Measurements from ENCODE around the gene PLCD3.
A peak's percentile ranks its signal among the peaks of the same experiment; 100 is the strongest.

PLCD3 gene

DNA sequence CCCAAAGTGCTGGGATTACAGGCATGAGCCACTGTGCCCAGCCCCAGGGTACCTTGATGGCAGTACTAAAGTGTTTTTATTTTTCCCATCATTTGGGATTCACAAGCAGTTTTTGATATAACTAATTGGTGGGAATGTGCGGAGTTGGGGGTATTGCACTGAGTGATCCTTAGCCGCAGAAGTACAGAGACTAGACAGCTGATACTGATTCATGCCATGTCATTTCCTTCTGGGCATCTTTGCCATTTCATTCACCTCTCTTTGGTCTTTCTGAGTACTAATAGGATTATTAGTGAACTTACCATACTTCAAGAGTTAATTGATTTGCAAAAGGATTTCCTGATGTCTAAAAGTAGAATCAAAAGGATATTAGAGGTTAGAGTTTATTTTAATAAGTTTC, 61.5 kb downstream of the PLCD3 start:
- Mint-ChIP-seq H3K4me3 (no peak overlapping the region), H3K27me3 (no peaks in the 10 kb centered on the region), H3K4me1 (peaks cover 19% of the 10 kb centered on the region), H3K36me3 (ENCODE audit: insufficient read depth) (peaks cover 18% of the 10 kb centered on the region), H3K9me3 (no peaks in the 10 kb centered on the region), H3K27ac (ENCODE audit: low read depth) (no peak overlapping the region)
- ATAC-seq (replicated peaks; ENCODE audit: extremely low read depth, poor library complexity, severe bottlenecking) (no peak), DNase-seq (ENCODE audit: low spot score in 2 of 2) (no peak)

DNA sequence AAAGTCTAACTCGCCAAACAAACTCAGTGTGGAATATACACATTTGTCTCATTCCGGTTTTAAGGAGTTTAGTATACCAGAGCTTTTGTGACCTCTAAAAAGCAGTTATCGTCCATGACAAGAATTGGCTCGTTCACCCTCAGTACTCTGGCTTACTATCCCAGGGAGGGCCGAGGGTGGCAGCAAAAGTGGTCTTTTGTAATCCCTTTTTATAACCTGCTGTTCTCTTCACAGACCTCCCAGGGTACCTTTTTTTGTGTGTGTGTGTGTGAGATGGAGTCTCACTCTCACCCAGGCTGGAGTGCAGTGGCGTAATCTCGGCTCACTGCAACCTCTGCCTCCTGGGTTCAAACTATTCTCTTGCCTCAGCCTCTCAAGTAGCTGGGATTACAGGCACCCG, 62.3 kb downstream of the PLCD3 start:
- ATAC-seq (replicated peaks; ENCODE audit: extremely low read depth, poor library complexity, severe bottlenecking) (no peak), DNase-seq (ENCODE audit: low spot score in 2 of 2) (no peak)
- no peak overlapping the region for H3K4me3 Mint-ChIP-seq
- peaks cover 18% of the 10 kb centered on the region for H3K36me3 Mint-ChIP-seq (ENCODE audit: insufficient read depth)
- no peak overlapping the region for H3K27ac Mint-ChIP-seq (ENCODE audit: low read depth)
- H3K9me3 Mint-ChIP-seq, result no peaks in the 10 kb centered on the region
- H3K4me1 Mint-ChIP-seq, result peaks cover 19% of the 10 kb centered on the region
- no peaks in the 10 kb centered on the region for H3K27me3 Mint-ChIP-seq

DNA sequence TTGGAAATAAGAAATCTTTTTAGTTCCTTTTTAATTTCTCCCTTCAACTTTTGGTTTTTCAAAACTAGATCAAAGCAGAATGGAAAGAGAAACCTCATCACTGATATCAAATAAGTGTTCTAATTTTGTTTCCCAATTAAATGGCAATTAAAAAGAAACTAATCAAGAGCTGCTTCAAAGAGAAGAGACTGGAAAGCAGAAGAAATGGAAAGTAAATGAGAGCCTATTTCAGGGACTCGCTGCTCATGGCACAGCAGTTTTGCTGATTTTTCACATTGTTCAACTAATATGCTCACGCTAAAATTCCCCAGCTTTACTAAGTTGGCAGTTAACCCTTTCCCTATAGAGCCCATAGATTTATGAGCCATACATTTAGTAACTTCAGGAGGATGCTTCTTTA, 64.7 kb downstream of the PLCD3 start:
- Mint-ChIP-seq H3K9me3 (no peaks in the 10 kb centered on the region), H3K27me3 (no peaks in the 10 kb centered on the region), H3K4me3 (no peak overlapping the region), H3K27ac (ENCODE audit: low read depth) (peak overlapping the region; percentile 19), H3K4me1 (peaks cover 26% of the 10 kb centered on the region), H3K36me3 (ENCODE audit: insufficient read depth) (peaks cover 12% of the 10 kb centered on the region)
- ATAC-seq (replicated peaks; ENCODE audit: extremely low read depth, poor library complexity, severe bottlenecking) (no peak), DNase-seq (ENCODE audit: low spot score in 2 of 2) (no peak)

- no peak for DNase-seq (ENCODE audit: low spot score in 2 of 2)
- H3K36me3 Mint-ChIP-seq (ENCODE audit: insufficient read depth), result peaks cover 8% of the 10 kb centered on the region
- ATAC-seq (replicated peaks; ENCODE audit: extremely low read depth, poor library complexity, severe bottlenecking), result no peak
- H3K4me3 Mint-ChIP-seq, result no peak overlapping the region
- peaks cover 53% of the 10 kb centered on the region for H3K4me1 Mint-ChIP-seq
- no peak overlapping the region for H3K27ac Mint-ChIP-seq (ENCODE audit: low read depth)
- H3K27me3 Mint-ChIP-seq, result no peaks in the 10 kb centered on the region
- H3K9me3 Mint-ChIP-seq, result no peaks in the 10 kb centered on the region
Measured at GRCh38 chr17:45063198-45063597, 69.1 kb downstream of the PLCD3 start.

DNA sequence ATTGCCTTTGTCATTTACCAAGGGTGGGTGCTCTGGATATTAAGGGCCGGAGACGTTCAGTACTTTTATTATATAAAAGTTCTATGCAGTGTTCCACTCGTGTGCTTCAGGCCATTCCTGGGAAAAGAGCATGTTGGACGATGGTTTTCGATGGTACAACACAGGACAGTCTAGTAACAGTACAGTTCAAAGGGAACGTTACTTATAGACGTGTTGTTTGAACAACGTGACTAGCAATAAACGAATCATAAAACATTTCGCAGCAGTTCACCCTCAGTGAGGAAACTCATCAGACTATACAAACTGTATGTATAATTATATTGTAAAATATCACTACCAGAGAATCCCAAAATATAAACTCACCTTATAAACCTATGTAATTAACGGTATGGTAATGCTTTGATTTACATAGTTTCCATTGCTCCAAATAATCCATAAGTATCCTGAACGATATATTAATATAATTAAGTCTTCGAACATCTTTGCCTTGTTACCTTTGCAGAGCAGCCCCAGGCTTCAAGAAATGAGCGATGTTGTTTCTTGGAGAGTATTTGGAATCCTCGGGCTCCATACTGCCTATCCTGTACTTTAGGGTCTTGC, 70.6 kb downstream of the PLCD3 start:
- peaks cover 42% of the 10 kb centered on the region for H3K4me1 Mint-ChIP-seq
- peaks cover 10% of the 10 kb centered on the region for H3K36me3 Mint-ChIP-seq (ENCODE audit: insufficient read depth)
- H3K9me3 Mint-ChIP-seq, result no peaks in the 10 kb centered on the region
- peak overlapping the region; percentile 96 for H3K27ac Mint-ChIP-seq (ENCODE audit: low read depth)
- DNase-seq (ENCODE audit: low spot score in 2 of 2) (no peak), ATAC-seq (replicated peaks; ENCODE audit: extremely low read depth, poor library complexity, severe bottlenecking) (no peak)
- no peaks in the 10 kb centered on the region for H3K27me3 Mint-ChIP-seq
- H3K4me3 Mint-ChIP-seq, result peak overlapping the region; percentile 88

GRCh38 chr17:45060797-45061605, 71.3 kb downstream of the PLCD3 start, which contains the start of gene NMT1:
NMT1 (plus strand) TSS chr17:45061317; CDS start chr17:45061330, 13 bp downstream.
- Mint-ChIP-seq H3K4me1 (peaks cover 42% of the 10 kb centered on the region), H3K27ac (ENCODE audit: low read depth) (peak within 1 kb of the TSS; percentile 96), H3K27me3 (no peaks in the 10 kb centered on the region), H3K4me3 (peak within 1 kb of the TSS; percentile 88), H3K36me3 (ENCODE audit: insufficient read depth) (peaks cover 10% of the 10 kb centered on the region), H3K9me3 (no peaks in the 10 kb centered on the region)
- DNase-seq (ENCODE audit: low spot score in 2 of 2) (peak; percentile 89 to 97), ATAC-seq (replicated peaks; ENCODE audit: extremely low read depth, poor library complexity, severe bottlenecking) (peak; percentile 91)

GRCh38 chr17:45060382-45060796, 71.9 kb downstream of the PLCD3 start:
- H3K4me1 Mint-ChIP-seq, result peaks cover 42% of the 10 kb centered on the region
- peaks cover 11% of the 10 kb centered on the region for H3K36me3 Mint-ChIP-seq (ENCODE audit: insufficient read depth)
- DNase-seq (ENCODE audit: low spot score in 2 of 2) (no peak), ATAC-seq (replicated peaks; ENCODE audit: extremely low read depth, poor library complexity, severe bottlenecking) (no peak)
- peak overlapping the region; percentile 96 for H3K27ac Mint-ChIP-seq (ENCODE audit: low read depth)
- H3K4me3 Mint-ChIP-seq, result peak overlapping the region; percentile 88
- no peaks in the 10 kb centered on the region for H3K27me3 Mint-ChIP-seq
- no peaks in the 10 kb centered on the region for H3K9me3 Mint-ChIP-seq
